ENCODE measurements around the gene BIRC6. TPM values are rescaled to one million over a fixed set of nuclear protein-coding genes. Genes with fewer than 3 reads are reported as not detected.

Gene BIRC6
- total RNA-seq, 1 experiment from 2014 or later, result 79.0 TPM

GRCh38 chr2:32416519-32416918 is 59.7 kb downstream of the BIRC6 start:
- POLR2A ChIA-PET (ENCODE audit: unreplicated experiment), result no interaction called here
- no peak for TF ChIP-seq CTCF (conservative IDR thresholded peaks at IDR 0.05)
- TF ChIP-seq EZH2 (IDR thresholded peaks at IDR 0.05; ENCODE audit: low read depth), result no peak
- peaks cover 34% of the 10 kb centered on the region for H3K36me3 ChIP-seq (ENCODE audit: low read depth)
- no peak overlapping the region for H3K27ac ChIP-seq
- CTCF ChIA-PET, result no interaction called here
- H3K9me3 ChIP-seq (ENCODE audit: insufficient read depth, low read depth), result no peaks in the 10 kb centered on the region; the same call in 1 of the 2 replicates
- H3K9me2 ChIP-seq (ENCODE audit: insufficient read depth), result no peaks in the 10 kb centered on the region
- H2AFZ ChIP-seq, result no peak overlapping the region
- no peaks in the 10 kb centered on the region for H3K4me1 ChIP-seq (replicated peaks; ENCODE audit: insufficient read depth)
- peaks cover 13% of the 10 kb centered on the region for H3F3A ChIP-seq (ENCODE audit: insufficient read depth, low read depth)
- H4K20me1 ChIP-seq (ENCODE audit: insufficient read depth), result peaks cover 18% of the 10 kb centered on the region
- no peak overlapping the region for H3K4me3 ChIP-seq
- no peaks in the 10 kb centered on the region for H3K27me3 ChIP-seq (ENCODE audit: insufficient read depth, low read depth)
- H3K4me2 ChIP-seq, result no peak overlapping the region
- intact Hi-C loops (cut with micrococcal nuclease; ENCODE audit: unreplicated experiment), result no loop called here
- H3K79me2 ChIP-seq (ENCODE audit: low read depth), result peaks cover 47% of the 10 kb centered on the region
- no peak for DNase-seq
- no TSS peak for BruUV-seq (replicated peaks)

GRCh38 chr2:32417659-32418058 is 60.8 kb downstream of the BIRC6 start:
- Histone ChIP-seq H3K9me2 (ENCODE audit: insufficient read depth) (no peaks in the 10 kb centered on the region), H3K4me2 (no peak overlapping the region), H3F3A (ENCODE audit: insufficient read depth, low read depth) (peaks cover 20% of the 10 kb centered on the region), H4K20me1 (ENCODE audit: insufficient read depth) (peaks cover 20% of the 10 kb centered on the region), H3K27me3 (ENCODE audit: insufficient read depth, low read depth) (no peaks in the 10 kb centered on the region), H3K27ac (no peak overlapping the region), H3K36me3 (ENCODE audit: low read depth) (peaks cover 34% of the 10 kb centered on the region), H2AFZ (no peak overlapping the region), H3K4me3 (no peak overlapping the region), H3K9me3 (ENCODE audit: insufficient read depth, low read depth) (no peaks in the 10 kb centered on the region; the same call in 1 of the 2 replicates), H3K4me1 (replicated peaks; ENCODE audit: insufficient read depth) (no peaks in the 10 kb centered on the region), H3K79me2 (ENCODE audit: low read depth) (peaks cover 58% of the 10 kb centered on the region)
- no peak for DNase-seq
- intact Hi-C loops (cut with micrococcal nuclease; ENCODE audit: unreplicated experiment), result no loop called here
- CTCF ChIA-PET, result no interaction called here
- TF ChIP-seq CTCF (conservative IDR thresholded peaks at IDR 0.05) (no peak), EZH2 (IDR thresholded peaks at IDR 0.05; ENCODE audit: low read depth) (no peak)
- BruUV-seq (replicated peaks), result no TSS peak
- POLR2A ChIA-PET (ENCODE audit: unreplicated experiment), result no interaction called here

GRCh38 chr2:32418778-32419177 is 62.0 kb downstream of the BIRC6 start:
- POLR2A ChIA-PET (ENCODE audit: unreplicated experiment), result no interaction called here
- no peak for TF ChIP-seq CTCF (conservative IDR thresholded peaks at IDR 0.05)
- no peak for TF ChIP-seq EZH2 (IDR thresholded peaks at IDR 0.05; ENCODE audit: low read depth)
- no peaks in the 10 kb centered on the region for H3K9me2 ChIP-seq (ENCODE audit: insufficient read depth)
- intact Hi-C loops (cut with micrococcal nuclease; ENCODE audit: unreplicated experiment), result no loop called here
- CTCF ChIA-PET, result no interaction called here
- H3K4me3 ChIP-seq, result no peak overlapping the region
- peaks cover 34% of the 10 kb centered on the region for H3K36me3 ChIP-seq (ENCODE audit: low read depth)
- no peak overlapping the region for H2AFZ ChIP-seq
- H3K27ac ChIP-seq, result no peak overlapping the region
- peaks cover 25% of the 10 kb centered on the region for H4K20me1 ChIP-seq (ENCODE audit: insufficient read depth)
- peaks cover 20% of the 10 kb centered on the region for H3F3A ChIP-seq (ENCODE audit: insufficient read depth, low read depth)
- H3K9me3 ChIP-seq (ENCODE audit: insufficient read depth, low read depth), result no peaks in the 10 kb centered on the region; the same call in 1 of the 2 replicates
- BruUV-seq (replicated peaks), result no TSS peak
- DNase-seq, result peak in 1 of 2 experiments; percentile 46
- peaks cover 70% of the 10 kb centered on the region for H3K79me2 ChIP-seq (ENCODE audit: low read depth)
- no peak overlapping the region for H3K4me2 ChIP-seq
- H3K27me3 ChIP-seq (ENCODE audit: insufficient read depth, low read depth), result no peaks in the 10 kb centered on the region
- H3K4me1 ChIP-seq (replicated peaks; ENCODE audit: insufficient read depth), result no peaks in the 10 kb centered on the region

Measured in PC-9 (cell line).